NCI-H226 (cell line): ENCODE measurements around the gene SLC12A9.
A peak's percentile ranks its signal among the peaks of the same experiment; 100 is the strongest.
"Not testable (repeated sequence)": the region's sequence is repeated elsewhere in the genome, so short reads cannot be mapped to it uniquely, and the experiment has no call there.

Experiments
- DNase-seq: peaks from one replicate; pipeline ENCODE4 v3.0.0-alpha.2; 2015

The SLC12A9 gene

GRCh38 chr7:100826514-100827329 is 25.8 kb upstream of the SLC12A9 start:
- no peak for DNase-seq

GRCh38 chr7:100827330-100828226 is 24.9 kb upstream of the SLC12A9 start, which contains the start of gene EPHB4:
Gene EPHB4, minus strand, starts transcription at chr7:100827523. Its CDS starts 493 bp downstream, at chr7:100827030.
- peak; percentile 89 for DNase-seq

- no peak for DNase-seq
Measured at GRCh38 chr7:100829150-100829716, 23.3 kb upstream of the SLC12A9 start.

- no peak for DNase-seq
Measured at GRCh38 chr7:100830396-100830795, 22.1 kb upstream of the SLC12A9 start.

- DNase-seq: no peak
Measured at GRCh38 chr7:100832281-100832633, 20.3 kb upstream of the SLC12A9 start.

GRCh38 chr7:100835903-100836811 is 16.4 kb upstream of the SLC12A9 start:
- DNase-seq: peak; percentile 87

- DNase-seq: no peak
Measured at GRCh38 chr7:100836812-100837098, 15.8 kb upstream of the SLC12A9 start.

- DNase-seq: peak; percentile 90
Measured at GRCh38 chr7:100837099-100837836, 15.2 kb upstream of the SLC12A9 start.

- no peak for DNase-seq
Measured at GRCh38 chr7:100839361-100839760, 13.2 kb upstream of the SLC12A9 start.

GRCh38 chr7:100840470-100841100 is 11.9 kb upstream of the SLC12A9 start:
- no peak for DNase-seq

- DNase-seq: no peak
Measured at GRCh38 chr7:100847360-100847759, 5.2 kb upstream of the SLC12A9 start.

- DNase-seq: no peak
Measured at GRCh38 chr7:100854146-100854895, 1.8 kb downstream of the SLC12A9 start.

GRCh38 chr7:100854899-100855298 is 2.4 kb downstream of the SLC12A9 start:
- not testable (repeated sequence) for DNase-seq

GRCh38 chr7:100855515-100855914 is 3.0 kb downstream of the SLC12A9 start:
- DNase-seq: no peak

GRCh38 chr7:100856871-100857282 is 4.4 kb downstream of the SLC12A9 start:
- no peak for DNase-seq

- DNase-seq: no peak
Measured at GRCh38 chr7:100859856-100860255, 7.3 kb downstream of the SLC12A9 start.

GRCh38 chr7:100860702-100861615 is 8.4 kb downstream of the SLC12A9 start:
- no peak for DNase-seq

GRCh38 chr7:100861616-100861985 is 9.1 kb downstream of the SLC12A9 start:
- DNase-seq: no peak

- no peak for DNase-seq
Measured at GRCh38 chr7:100863406-100863950, 11.0 kb downstream of the SLC12A9 start.
